Endothelial cell of umbilical vein (primary cell): Measurements from ENCODE around the gene SPAG9. TPM values are rescaled to one million over a fixed set of nuclear protein-coding genes. Genes with fewer than 3 reads are reported as not detected.

ENCODE experiments used
- BruUV-seq: library from RNA; stranded (reverse); fragments of 400-500 nt; replicated peaks from 2 replicates; lab custom pipeline; 2021; lab: Mats Ljungman, UMichigan
- CTCF ChIA-PET: fragments of 300-600, 350-600 bp; sonication (Branson Sonifier 250); formaldehyde crosslinking; loops from one replicate; lab custom pipeline; 2021; ENCODE audit warnings: antibody characterized with exemption, inconsistent platforms; lab: Charles Lee
- POLR2A ChIA-PET: fragments of 300-600, 350-600 bp; sonication (Branson Sonifier 250); formaldehyde crosslinking; loops from one replicate; lab custom pipeline; 2021; ENCODE audit warnings: antibody characterized with exemption, inconsistent platforms; lab: Charles Lee
- DNase-seq: peaks from one replicate; pipeline ENCODE4 v3.0.0-alpha.2; 2011; ENCODE audit warnings: low read depth, low spot score
- FAIRE-seq: peaks from 2 replicates; lab custom pipeline; 2011; peaks lifted over from hg19 to GRCh38; lab: Jason Lieb, UNC
- H2AFZ ChIP-seq: 2 replicates; pipeline ENCODE4 v1.6.0; 2012; ENCODE audit warnings: low read depth, low read length, control low read depth, inconsistent platforms
- H3K27ac ChIP-seq: 2 replicates; pipeline ENCODE4 v1.5.1; 2011; ENCODE audit warnings: low read depth, mild to moderate bottlenecking, control low read depth, low read length, moderate library complexity; ENCODE audit not compliant: insufficient read depth
- H3K27me3 ChIP-seq, 2 experiments: 2 replicates each; pipeline versions ENCODE4 v1.6.0 to v1.6.1; 2011; ENCODE audit warnings: low read length in 2 of 2, mixed read lengths in 1 of 2; ENCODE audit not compliant: control insufficient read depth in 2 of 2, insufficient read depth in 2 of 2
- H3K36me3 ChIP-seq, 2 experiments: 2 replicates in 1 of 2; 3 replicates in 1 of 2; pipeline ENCODE4 v1.5.1; 2011; ENCODE audit warnings: low read length in 2 of 2, mild to moderate bottlenecking in 1 of 2, moderate library complexity in 1 of 2; ENCODE audit not compliant: control insufficient read depth in 2 of 2, insufficient read depth in 2 of 2; ENCODE audit errors: extremely low read depth in 1 of 2
- H3K4me1 ChIP-seq: 3 replicates; pipeline ENCODE4 v1.5.1; 2011; ENCODE audit warnings: mild to moderate bottlenecking, low read length; ENCODE audit not compliant: control insufficient read depth, insufficient read depth; ENCODE audit errors: extremely low read depth
- H3K4me2 ChIP-seq: 2 replicates; pipeline ENCODE4 v1.6.1; 2011; ENCODE audit warnings: low read length, control low read depth, mixed read lengths; ENCODE audit not compliant: insufficient read depth
- H3K4me3 ChIP-seq, 3 experiments: fragments of 200-600 bp in 1 of 3; sonication (generic), shearing (Covaris generic) in 1 of 3; replicated peaks in 1 of 3; 2 replicates each; pipeline ENCODE4 v1.5.1; 2011 to 2016; ENCODE audit warnings: control low read depth in 3 of 3, low read length in 3 of 3, mild to moderate bottlenecking in 2 of 3, inconsistent platforms in 1 of 3, low read depth in 1 of 3, moderate library complexity in 1 of 3; ENCODE audit not compliant: insufficient read depth in 1 of 3
- H3K79me2 ChIP-seq: 2 replicates; pipeline ENCODE4 v1.6.0; 2012; ENCODE audit warnings: low read length, inconsistent platforms; ENCODE audit not compliant: control insufficient read depth, insufficient read depth
- H3K9ac ChIP-seq: replicated peaks from 2 replicates; pipeline ENCODE3; 2011; ENCODE audit warnings: low read length, control low read depth; ENCODE audit not compliant: insufficient read depth; ENCODE audit errors: extremely low read depth
- H3K9me1 ChIP-seq: replicated peaks from 3 replicates; pipeline ENCODE4 v1.6.0; 2011; ENCODE audit warnings: mild to moderate bottlenecking, low read length; ENCODE audit not compliant: control insufficient read depth, insufficient read depth; ENCODE audit errors: extremely low read depth
- H3K9me3 ChIP-seq: replicated peaks from 2 replicates; pipeline ENCODE4 v1.5.1; 2012; ENCODE audit warnings: low read length, inconsistent platforms; ENCODE audit not compliant: control insufficient read depth, insufficient read depth
- H4K20me1 ChIP-seq: replicated peaks from 2 replicates; pipeline ENCODE3; 2011; ENCODE audit warnings: mild to moderate bottlenecking, low read length; ENCODE audit not compliant: control insufficient read depth, insufficient read depth; ENCODE audit errors: extremely low read depth
- CTCF ChIP-seq, 2 donors: IDR thresholded peaks; 1 replicate in 1 of 2; 2 replicates in 1 of 2; pipeline ENCODE4 v1.5.1; 2011; ENCODE audit warnings: low read length in 2 of 2, mild to moderate bottlenecking in 2 of 2, moderate library complexity in 2 of 2, control low read depth in 1 of 2, inconsistent platforms in 1 of 2, low read depth in 1 of 2; ENCODE audit not compliant: insufficient read depth in 1 of 2; ENCODE audit errors: extremely low read depth in 1 of 2
- EZH2 ChIP-seq: IDR thresholded peaks from 2 replicates; pipeline ENCODE4 v1.6.1; 2012; ENCODE audit warnings: borderline replicate concordance, low read depth, mild to moderate bottlenecking, moderate library complexity, low read length, inconsistent platforms; ENCODE audit not compliant: severe bottlenecking
- FOS ChIP-seq: IDR thresholded peaks from 2 replicates; pipeline ENCODE4 v1.6.1; 2011; ENCODE audit warnings: mild to moderate bottlenecking, low read length, moderate library complexity, borderline replicate concordance; ENCODE audit not compliant: insufficient read depth
- GATA2 ChIP-seq: IDR thresholded peaks from 2 replicates; pipeline ENCODE4 v1.7.0; 2011; ENCODE audit warnings: low read depth, mild to moderate bottlenecking, moderate library complexity, mixed read lengths, low read length; ENCODE audit not compliant: insufficient read length, insufficient read depth
- JUN ChIP-seq: IDR thresholded peaks from 2 replicates; pipeline ENCODE4 v1.6.1; 2011; ENCODE audit warnings: borderline replicate concordance, low read depth; ENCODE audit not compliant: insufficient read length, insufficient read depth
- MAX ChIP-seq: IDR thresholded peaks from 2 replicates; pipeline ENCODE4 v1.6.1; 2011; ENCODE audit not compliant: insufficient read depth, insufficient read length
- MYC ChIP-seq: IDR thresholded peaks from one replicate; pipeline ENCODE4 v1.6.1; 2011; ENCODE audit warnings: mild to moderate bottlenecking, low read depth, low read length
- POLR2A ChIP-seq: IDR thresholded peaks from 2 replicates; pipeline ENCODE4 v1.6.1; 2012; ENCODE audit warnings: low read depth, mild to moderate bottlenecking, control low read depth, low read length
- POLR2AphosphoS5 ChIP-seq: IDR thresholded peaks from 2 replicates; pipeline ENCODE4 v1.6.1; 2012; ENCODE audit warnings: low read depth, mild to moderate bottlenecking, control low read depth, low read length, moderate library complexity; ENCODE audit not compliant: insufficient read depth
- dilution Hi-C: fragments of 300-500 bp; cut with MboI; formaldehyde crosslinking; loops from one replicate; pipeline ENCODE4 v1.15.0; 2019; ENCODE audit warnings: low sequenced_read_pairs; ENCODE audit not compliant: extremely low pct_ligation_motif_present
- intact Hi-C: fragments of 100-400 bp; cut with micrococcal nuclease; formaldehyde crosslinking; loops from one replicate; pipeline ENCODE4 v1.10.0; 2022
- polyA plus RNA-seq, 4 experiments: library from polyadenylated mRNA; depleted of rRNA in 3 of 4; stranded (reverse) in 3 of 4; unstranded in 1 of 4; fragments of >200 nt; gene quantifications; 2 replicates each; pipeline versions ENCODE4 v1.2.1 to v1.2.3, GENCODE V29; 2011 to 2012; ENCODE audit warnings: missing spikeins in 1 of 4
- total RNA-seq: library from RNA; stranded (reverse); gene quantifications from 2 replicates; pipeline ENCODE4 v1.2.3, GENCODE V29; 2021

SPAG9 gene
- total and polyA plus RNA-seq, 2 donors (not counting 3 experiments of a cell fraction or from before 2014, with no cell fraction given): 16.5 to 75.0 TPM

- H3K4me1 ChIP-seq: peaks cover 5% of the 10 kb centered on the region
- no peaks in the 10 kb centered on the region for H3K9me3 ChIP-seq
- peaks cover 24% of the 10 kb centered on the region for H3K79me2 ChIP-seq
- no peak overlapping the region for H3K4me2 ChIP-seq
- BruUV-seq: TSS peak; percentile 10
- TF ChIP-seq MYC (no peak), GATA2 (no peak), POLR2A (no peak), JUN (no peak), MAX (no peak), POLR2AphosphoS5 (no peak), CTCF (IDR thresholded peaks at IDR 0.05; ENCODE audit: extremely low read depth in 1 of 2, insufficient read depth in 1 of 2, low read depth in 1 of 2, low read length in 2 of 2) (no peak), FOS (no peak), EZH2 (no peak)
- H3K9me1 ChIP-seq: no peaks in the 10 kb centered on the region
- H3K36me3 ChIP-seq: peaks cover 7 to 9% of the 10 kb centered on the region in 2 experiments
- intact Hi-C loops (no loop called here), dilution Hi-C loops (no loop called here)
- H2AFZ ChIP-seq: no peak overlapping the region
- no peak overlapping the region for H3K27ac ChIP-seq
- H4K20me1 ChIP-seq: no peaks in the 10 kb centered on the region
- H3K9ac ChIP-seq: no peak overlapping the region
- CTCF ChIA-PET: interaction anchor here (0.6 to 2.2 kb wide), 3 partner anchors 8 to 161 kb away, joined by 3 to 19 read pairs (median 4); partner anchors contain the start of gene NME1
- POLR2A ChIA-PET: no interaction called here
- H3K27me3 ChIP-seq: no peaks in the 10 kb centered on the region
- H3K4me3 ChIP-seq: no peak overlapping the region
- no peak for DNase-seq
- FAIRE-seq: no peak
These were observed 40.9 kb upstream of the SPAG9 start for GRCh38 chr17:51161541-51161940.
